Cardiac fibroblast (primary cell): ENCODE measurements around the gene SGPP1.
A peak's percentile ranks its signal among the peaks of the same experiment; 100 is the strongest.

ENCODE experiments used
- DNase-seq, 2 donors: peaks; one replicate each; pipeline versions ENCODE4 v3.0.0 to v3.0.0-alpha.2; 2010; ENCODE audit warnings: low read depth in 2 of 2
- H3K4me3 ChIP-seq, 2 donors: replicated peaks in 1 of 2; 1 replicate in 1 of 2; 2 replicates in 1 of 2; pipeline ENCODE4 v1.5.1; 2011; ENCODE audit warnings: low read depth in 2 of 2, low read length in 2 of 2, mild to moderate bottlenecking in 2 of 2, moderate library complexity in 1 of 2
- CTCF ChIP-seq: IDR thresholded peaks from one replicate; pipeline ENCODE4 v1.5.1; 2011; ENCODE audit warnings: low read depth, mild to moderate bottlenecking, low read length, inconsistent platforms

The SGPP1 gene

GRCh38 chr14:63689132-63689531 is 38.7 kb downstream of the SGPP1 start:
- TF ChIP-seq CTCF, result no peak
- no peak for DNase-seq
- H3K4me3 ChIP-seq, result no peak overlapping the region

- TF ChIP-seq CTCF, result no peak
- DNase-seq, result no peak
- H3K4me3 ChIP-seq, result no peak overlapping the region
Measured at GRCh38 chr14:63686926-63687325, 40.9 kb downstream of the SGPP1 start.

- no peak for DNase-seq
- TF ChIP-seq CTCF, result no peak
- H3K4me3 ChIP-seq, result no peak overlapping the region
Measured at GRCh38 chr14:63685401-63685800, 42.5 kb downstream of the SGPP1 start.

- TF ChIP-seq CTCF, result no peak
- DNase-seq, result no peak
- no peak overlapping the region for H3K4me3 ChIP-seq
Measured at GRCh38 chr14:63682727-63683593, 44.9 kb downstream of the SGPP1 start.

GRCh38 chr14:63678536-63678935 is 49.3 kb downstream of the SGPP1 start:
- TF ChIP-seq CTCF, result no peak
- no peak for DNase-seq
- H3K4me3 ChIP-seq, result no peak overlapping the region

- DNase-seq, result peak; percentile 41 to 59
- no peak overlapping the region for H3K4me3 ChIP-seq
- no peak for TF ChIP-seq CTCF
Measured at GRCh38 chr14:63677891-63678379, 49.9 kb downstream of the SGPP1 start.

GRCh38 chr14:63676615-63677014 is 51.2 kb downstream of the SGPP1 start:
- DNase-seq, result no peak
- TF ChIP-seq CTCF, result no peak
- no peak overlapping the region for H3K4me3 ChIP-seq
